Gastroesophageal sphincter (tissue), 3 donors: ENCODE results near the gene USP54.

Source experiments
- CTCF ChIP-seq, 4 experiments: fragments of 200-600 bp in 2 of 4; fragments of 450-650 bp in 2 of 4; sonication (generic) in 1 of 4; IDR thresholded peaks; one replicate each; pipeline ENCODE4 v1.5.1; 2017 to 2019; ENCODE audit warnings: antibody characterized with exemption in 4 of 4, mild to moderate bottlenecking in 2 of 4, moderate library complexity in 2 of 4
- EP300 ChIP-seq: sonication (generic); formaldehyde crosslinking; IDR thresholded peaks from one replicate; pipeline ENCODE4 v1.6.1; 2017; ENCODE audit warnings: antibody characterized with exemption, mild to moderate bottlenecking
- POLR2A ChIP-seq, 2 donors: fragments of 450-650 bp; IDR thresholded peaks; one replicate each; pipeline ENCODE4 v1.6.1; 2017; ENCODE audit warnings: antibody characterized with exemption in 2 of 2, mild to moderate bottlenecking in 2 of 2, moderate library complexity in 1 of 2

DNA sequence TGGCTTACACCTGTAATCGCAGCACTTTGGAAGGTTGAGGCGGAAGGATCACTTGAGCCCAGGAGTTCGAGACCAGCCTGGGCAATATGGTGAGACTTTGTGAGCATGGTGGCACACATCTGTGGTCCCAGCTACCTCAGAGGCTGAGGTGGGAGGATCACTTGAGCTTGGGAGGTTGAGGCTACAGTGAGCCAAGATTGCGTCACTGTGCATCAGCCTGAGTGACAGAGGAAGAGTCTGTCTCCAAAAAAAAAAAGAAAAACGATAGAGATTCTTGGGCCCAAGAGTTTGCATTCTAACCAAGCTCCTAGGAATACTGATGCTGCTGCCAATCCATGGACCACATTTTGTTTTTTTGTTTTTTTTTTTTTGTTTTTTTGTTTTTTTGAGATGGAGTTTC lies 38.0 kb upstream of the USP54 start:
- TF ChIP-seq CTCF (IDR thresholded peaks at IDR 0.05) (no peak), POLR2A (IDR thresholded peaks at IDR 0.05) (no peak), EP300 (no peak)
